Measurements from ENCODE around the gene NCF2. TPM values are rescaled to one million over a fixed set of nuclear protein-coding genes. Genes with fewer than 3 reads are reported as not detected.

NCF2 gene
- total and polyA plus RNA-seq, 4 donors, result 1.2 to 15.1 (median 7.5) TPM

DNA sequence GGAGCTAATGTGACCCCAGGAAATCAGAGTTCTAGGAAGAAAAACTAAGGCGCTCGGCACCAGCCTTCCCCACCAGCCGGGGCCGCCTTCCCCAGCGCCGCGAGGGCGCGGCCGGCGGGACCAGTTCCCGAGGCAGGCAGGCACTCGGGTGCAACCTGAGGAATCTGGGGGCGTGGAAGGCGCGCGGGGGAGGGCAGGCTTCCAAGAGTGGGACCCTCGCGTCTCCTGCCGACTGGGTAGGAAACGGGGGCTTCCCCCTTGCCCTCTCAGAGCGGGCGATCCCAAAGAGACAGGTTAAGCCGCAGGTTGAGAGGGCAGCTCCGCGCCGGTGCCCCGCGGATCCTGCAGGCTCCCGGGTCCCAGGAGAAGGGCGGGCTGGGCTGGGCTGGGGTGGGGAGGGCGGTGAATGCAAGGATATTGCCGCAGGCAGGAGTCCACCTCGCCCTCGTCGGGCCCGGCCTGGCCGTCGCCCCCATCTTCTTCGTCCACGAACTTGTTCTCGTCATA lies 44.9 kb upstream of the NCF2 start:
- peak; percentile 54 for DNase-seq (ENCODE audit: low spot score)
- no peaks in the 10 kb centered on the region for H3K9me3 ChIP-seq (ENCODE audit: control insufficient read depth in 4 of 4, low read length in 3 of 4)
- peaks cover 0 to 7% (median 0%) of the 10 kb centered on the region in 4 donors for H3K36me3 ChIP-seq (ENCODE audit: control insufficient read depth in 4 of 4, insufficient read depth in 3 of 4, low read depth in 1 of 4, low read length in 3 of 4)
- H3K4me3 ChIP-seq (ENCODE audit: low read depth in 1 of 3, low read length in 3 of 3), result peak overlapping the region; percentile 95 to 98 (median 97)
- WGBS, result under 1% methylated on average over 42 of the region's 42 CpGs
- peaks cover 6 to 41% (median 33%) of the 10 kb centered on the region in 4 donors for H3K4me1 ChIP-seq (ENCODE audit: control insufficient read depth in 4 of 4, insufficient read depth in 4 of 4, low read length in 3 of 4)
- H3K27me3 ChIP-seq (ENCODE audit: control insufficient read depth in 4 of 4, insufficient read depth in 4 of 4, low read length in 3 of 4), result no peaks in the 10 kb centered on the region
- peak overlapping the region; percentile 85 to 90 for H3K27ac ChIP-seq (ENCODE audit: low read depth in 1 of 2, low read length in 2 of 2)
- no peak for TF ChIP-seq HNF4A (conservative IDR thresholded peaks at IDR 0.05)
- no peak for TF ChIP-seq HNF4G (IDR thresholded peaks at IDR 0.05)
- no peak for TF ChIP-seq SP1 (IDR thresholded peaks at IDR 0.05)
- TF ChIP-seq FOXA2 (IDR thresholded peaks at IDR 0.05), result no peak
- TF ChIP-seq FOXA1 (IDR thresholded peaks at IDR 0.05), result no peak
- TF ChIP-seq REST (IDR thresholded peaks at IDR 0.05), result no peak
- TF ChIP-seq RAD21 (IDR thresholded peaks at IDR 0.05), result no peak
- TF ChIP-seq TAF1 (conservative IDR thresholded peaks at IDR 0.05), result no peak
- TF ChIP-seq, protein P1, sequence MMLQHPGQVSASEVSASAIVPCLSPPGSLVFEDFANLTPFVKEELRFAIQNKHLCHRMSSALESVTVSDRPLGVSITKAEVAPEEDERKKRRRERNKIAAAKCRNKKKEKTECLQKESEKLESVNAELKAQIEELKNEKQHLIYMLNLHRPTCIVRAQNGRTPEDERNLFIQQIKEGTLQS (IDR thresholded peaks at IDR 0.05), result no peak
- TF ChIP-seq RXRA (IDR thresholded peaks at IDR 0.05), result no peak
- no peak for TF ChIP-seq CTCF (IDR thresholded peaks at IDR 0.05; ENCODE audit: low read depth, low read length, missing input control)
- TF ChIP-seq JUND (IDR thresholded peaks at IDR 0.05), result no peak
- TF ChIP-seq, protein P2, sequence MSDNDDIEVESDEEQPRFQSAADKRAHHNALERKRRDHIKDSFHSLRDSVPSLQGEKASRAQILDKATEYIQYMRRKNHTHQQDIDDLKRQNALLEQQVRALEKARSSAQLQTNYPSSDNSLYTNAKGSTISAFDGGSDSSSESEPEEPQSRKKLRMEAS (IDR thresholded peaks at IDR 0.05), result no peak
- TF ChIP-seq YY1 (IDR thresholded peaks at IDR 0.05), result no peak
- no peak for TF ChIP-seq NR2F2 (IDR thresholded peaks at IDR 0.05)
- TF ChIP-seq ZBTB33 (IDR thresholded peaks at IDR 0.05), result no peak
- TF ChIP-seq GABPA (IDR thresholded peaks at IDR 0.05 in 1 of 2, conservative IDR thresholded peaks at IDR 0.05 in 1 of 2), result no peak
- no peak for TF ChIP-seq EGR1 (IDR thresholded peaks at IDR 0.05; ENCODE audit: low read depth in 2 of 2)
- H3K9ac ChIP-seq (ENCODE audit: low read depth in 1 of 2, low read length in 2 of 2), result peak overlapping the region; percentile 58 to 79
